Gastroesophageal sphincter (tissue), 4 donors: ENCODE data around the gene ATG7. TPM values are rescaled to one million over a fixed set of nuclear protein-coding genes. Genes with fewer than 3 reads are reported as not detected.

Experiments
- ATAC-seq: fragments of 150-250 bp; one replicate; pipeline ENCODE4 v1.9.1; 2016; ENCODE audit warnings: mild to moderate bottlenecking, moderate library complexity
- H3K27ac ChIP-seq, 4 donors: fragments of 200-600 bp; sonication (generic) in 3 of 4; 1 replicate in 3 of 4; 2 replicates in 1 of 4; pipeline ENCODE4 v1.5.1; 2016 to 2019
- H3K27me3 ChIP-seq: fragments of 200-600 bp; sonication (generic); one replicate; pipeline ENCODE4 v1.5.1; 2019
- H3K36me3 ChIP-seq, 2 donors: fragments of 200-600 bp; sonication (generic); one replicate each; pipeline ENCODE4 v1.5.1; 2019; ENCODE audit warnings: control low read depth in 1 of 2
- H3K4me1 ChIP-seq, 3 donors: fragments of 200-600 bp; sonication (generic); 1 replicate in 2 of 3; 2 replicates in 1 of 3; pipeline ENCODE4 v1.5.1; 2016 to 2019; ENCODE audit warnings: control low read depth in 2 of 3
- H3K4me3 ChIP-seq, 2 donors: fragments of 200-600 bp; sonication (generic); one replicate each; pipeline ENCODE4 v1.5.1; 2019; ENCODE audit warnings: mild to moderate bottlenecking in 1 of 2, moderate library complexity in 1 of 2
- H3K9me3 ChIP-seq, 3 donors: fragments of 200-600 bp; sonication (generic); one replicate each; pipeline ENCODE4 v1.5.1; 2017 to 2019; ENCODE audit warnings: control low read depth in 2 of 3
- EP300 ChIP-seq: sonication (generic); formaldehyde crosslinking; IDR thresholded peaks from one replicate; pipeline ENCODE4 v1.6.1; 2017; ENCODE audit warnings: antibody characterized with exemption, mild to moderate bottlenecking
- POLR2A ChIP-seq, 2 donors: fragments of 450-650 bp; IDR thresholded peaks; one replicate each; pipeline ENCODE4 v1.6.1; 2017; ENCODE audit warnings: antibody characterized with exemption in 2 of 2, mild to moderate bottlenecking in 2 of 2, moderate library complexity in 1 of 2
- POLR2AphosphoS5 ChIP-seq: sonication (generic); formaldehyde crosslinking; IDR thresholded peaks from one replicate; pipeline ENCODE4 v1.6.1; 2017; ENCODE audit warnings: antibody characterized with exemption
- WGBS, 2 donors: methylation state at CpG; one replicate each; pipeline ENCODE4 v1.1.5; 2018; ENCODE audit warnings: low coverage in 1 of 2; 5-methylcytosine and 5-hydroxymethylcytosine counted together
- total RNA-seq, 4 donors: library from RNA; depleted of rRNA; stranded (reverse); fragments of >200 nt; gene quantifications; one replicate each; pipeline ENCODE4 v1.1.0, GENCODE V29; 2016
- TF ChIP-seq, protein P1 (sequence below), 4 experiments: fragments of 200-600 bp in 2 of 4; fragments of 450-650 bp in 2 of 4; sonication (generic) in 1 of 4; IDR thresholded peaks; one replicate each; pipeline ENCODE4 v1.5.1; 2017 to 2019; ENCODE audit warnings: antibody characterized with exemption in 4 of 4, mild to moderate bottlenecking in 2 of 4, moderate library complexity in 2 of 4

The ATG7 gene
- total RNA-seq, 4 donors from 2014 or later = 28.3 to 64.9 (median 36.5) TPM

DNA sequence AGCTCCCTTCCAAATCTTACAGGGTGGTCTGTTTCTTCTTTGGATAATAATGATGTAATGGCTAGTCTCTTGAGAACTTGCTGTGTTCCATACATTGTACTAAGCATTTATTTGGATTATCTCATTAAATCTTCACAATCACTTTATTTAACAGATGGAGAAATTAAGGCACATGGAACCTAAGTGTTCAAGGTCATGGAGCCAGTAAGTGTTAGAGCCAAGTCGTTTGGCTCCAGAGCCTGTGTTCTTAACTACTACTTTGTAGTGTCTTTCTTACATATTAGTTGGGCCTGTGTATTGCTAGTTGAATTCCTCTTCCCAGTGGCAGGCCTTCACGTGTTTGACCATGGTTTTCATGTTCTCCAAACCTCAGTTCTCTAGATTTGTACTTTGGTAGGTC, 177.8 kb downstream of the ATG7 start:
- H3K4me3 ChIP-seq = no peak overlapping the region
- TF ChIP-seq POLR2AphosphoS5 = no peak
- no peak for TF ChIP-seq POLR2A (IDR thresholded peaks at IDR 0.05)
- no peak for TF ChIP-seq EP300
- TF ChIP-seq, protein P1, sequence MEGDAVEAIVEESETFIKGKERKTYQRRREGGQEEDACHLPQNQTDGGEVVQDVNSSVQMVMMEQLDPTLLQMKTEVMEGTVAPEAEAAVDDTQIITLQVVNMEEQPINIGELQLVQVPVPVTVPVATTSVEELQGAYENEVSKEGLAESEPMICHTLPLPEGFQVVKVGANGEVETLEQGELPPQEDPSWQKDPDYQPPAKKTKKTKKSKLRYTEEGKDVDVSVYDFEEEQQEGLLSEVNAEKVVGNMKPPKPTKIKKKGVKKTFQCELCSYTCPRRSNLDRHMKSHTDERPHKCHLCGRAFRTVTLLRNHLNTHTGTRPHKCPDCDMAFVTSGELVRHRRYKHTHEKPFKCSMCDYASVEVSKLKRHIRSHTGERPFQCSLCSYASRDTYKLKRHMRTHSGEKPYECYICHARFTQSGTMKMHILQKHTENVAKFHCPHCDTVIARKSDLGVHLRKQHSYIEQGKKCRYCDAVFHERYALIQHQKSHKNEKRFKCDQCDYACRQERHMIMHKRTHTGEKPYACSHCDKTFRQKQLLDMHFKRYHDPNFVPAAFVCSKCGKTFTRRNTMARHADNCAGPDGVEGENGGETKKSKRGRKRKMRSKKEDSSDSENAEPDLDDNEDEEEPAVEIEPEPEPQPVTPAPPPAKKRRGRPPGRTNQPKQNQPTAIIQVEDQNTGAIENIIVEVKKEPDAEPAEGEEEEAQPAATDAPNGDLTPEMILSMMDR (IDR thresholded peaks at IDR 0.05) = no peak
- WGBS, 2 donors = 89 to 93% methylated on average over 2 of the region's 2 CpGs
- no peak for ATAC-seq
- no peaks in the 10 kb centered on the region for H3K36me3 ChIP-seq
- peaks cover 0 to 24% (median 9%) of the 10 kb centered on the region in 3 donors for H3K4me1 ChIP-seq
- no peaks in the 10 kb centered on the region for H3K9me3 ChIP-seq
- no peaks in the 10 kb centered on the region for H3K27me3 ChIP-seq
- H3K27ac ChIP-seq = no peak overlapping the region

DNA sequence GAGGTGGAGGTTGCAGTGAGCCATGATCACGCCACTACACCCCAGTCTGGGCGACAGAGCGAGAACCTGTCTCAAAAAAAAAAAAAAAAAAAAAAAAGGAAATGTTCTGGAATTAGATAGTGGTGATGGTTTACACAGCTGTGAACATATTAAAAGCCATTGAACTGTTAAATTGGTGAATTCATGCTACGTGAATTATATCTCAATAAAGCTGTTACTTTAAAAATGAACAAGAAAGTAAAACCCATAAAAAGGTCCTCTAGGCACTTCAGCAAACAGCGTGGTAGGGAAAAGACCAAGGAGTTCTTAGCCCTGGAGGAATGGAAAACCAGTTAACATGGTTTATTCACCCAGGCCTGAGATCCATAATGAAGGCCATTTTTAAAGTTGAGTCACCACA, 180.1 kb downstream of the ATG7 start:
- H3K27me3 ChIP-seq = no peaks in the 10 kb centered on the region
- peaks cover 0 to 15% (median 9%) of the 10 kb centered on the region in 3 donors for H3K4me1 ChIP-seq
- peak overlapping the region in 1 of 4 donors; percentile 42 for H3K27ac ChIP-seq
- no peak for ATAC-seq
- no peaks in the 10 kb centered on the region for H3K36me3 ChIP-seq
- H3K9me3 ChIP-seq = no peaks in the 10 kb centered on the region
- no peak overlapping the region for H3K4me3 ChIP-seq
- WGBS, 2 donors = 90 to 97% methylated on average over 2 of the region's 5 CpGs
- TF ChIP-seq, protein P1 (IDR thresholded peaks at IDR 0.05) = no peak
- no peak for TF ChIP-seq POLR2AphosphoS5

DNA sequence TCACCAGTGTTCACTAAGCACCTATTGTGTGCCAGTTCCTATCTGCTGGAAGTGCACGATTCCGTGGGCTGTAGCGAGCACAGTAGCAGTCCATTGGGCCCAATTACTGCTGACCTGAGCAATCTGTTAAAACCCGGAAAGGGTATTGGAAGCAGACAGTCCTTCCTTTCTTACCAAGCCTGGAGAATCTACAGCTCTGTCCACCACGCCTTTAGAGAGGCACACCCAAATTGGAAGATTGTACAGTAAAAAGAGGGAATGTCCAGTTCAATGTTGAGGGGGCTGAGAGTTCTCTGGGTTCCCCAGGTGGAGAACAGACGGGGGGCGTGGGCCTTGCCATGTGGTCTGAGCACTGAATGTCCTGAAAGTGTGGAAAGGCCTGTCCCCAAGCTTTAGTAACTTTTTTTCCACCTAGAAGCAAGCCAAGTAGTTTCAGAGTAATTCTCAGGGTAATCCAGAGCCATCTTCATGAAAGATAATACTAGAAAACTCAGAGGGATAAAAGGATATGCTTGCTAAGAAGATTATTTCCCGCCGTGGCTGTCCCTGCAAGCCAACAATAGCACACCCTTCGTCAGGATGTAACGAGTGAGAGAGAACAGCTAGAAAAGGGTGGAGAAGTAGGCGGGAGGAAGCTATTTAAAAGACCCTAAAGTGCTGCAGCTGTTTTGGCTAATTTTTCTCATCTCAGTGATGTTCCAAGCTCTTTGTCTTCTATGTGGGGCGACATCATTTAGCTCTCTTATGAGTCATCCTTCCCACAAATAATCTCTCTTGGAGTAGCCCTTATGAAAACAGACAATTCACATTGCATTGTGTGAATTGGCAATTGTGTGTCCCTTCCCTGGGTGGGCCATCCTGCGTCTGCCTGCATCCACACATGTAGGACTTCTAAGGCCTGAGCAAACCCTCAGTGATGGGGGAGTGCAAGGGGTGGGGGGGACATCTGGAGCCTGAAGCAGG, 181.0 kb downstream of the ATG7 start:
- ATAC-seq = peak; percentile 56
- H3K9me3 ChIP-seq = no peaks in the 10 kb centered on the region
- H3K27me3 ChIP-seq = no peaks in the 10 kb centered on the region
- H3K4me3 ChIP-seq = no peak overlapping the region
- no peaks in the 10 kb centered on the region for H3K36me3 ChIP-seq
- peaks cover 0 to 15% (median 9%) of the 10 kb centered on the region in 3 donors for H3K4me1 ChIP-seq
- H3K27ac ChIP-seq = peak overlapping the region in 3 of 4 donors; percentile 19 to 62 (median 42)
- WGBS, 2 donors = 61 to 66% methylated on average over 7 to 12 of the region's 14 CpGs
- TF ChIP-seq POLR2AphosphoS5 (peak; percentile 23), EP300 (no peak)
- TF ChIP-seq, protein P1 (IDR thresholded peaks at IDR 0.05) = no peak

DNA sequence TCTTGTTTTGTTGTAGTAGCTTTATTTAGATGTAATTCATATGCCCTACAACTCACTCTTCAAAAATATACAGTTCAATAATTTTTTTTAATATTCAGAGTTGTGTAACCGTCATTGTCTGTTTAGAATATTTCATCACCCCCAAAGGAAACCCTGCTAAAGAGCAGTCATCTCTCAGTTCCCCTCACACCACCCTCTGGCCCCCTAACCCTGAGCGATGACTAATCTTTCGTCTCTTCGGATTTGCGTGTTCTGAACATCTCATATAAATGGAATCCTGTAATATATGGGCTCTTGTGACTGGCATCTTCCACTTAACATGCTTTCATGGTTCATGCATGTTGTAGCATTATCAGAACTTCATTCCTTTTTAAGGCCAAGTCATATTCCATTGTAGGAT, 183.8 kb downstream of the ATG7 start:
- Histone ChIP-seq H3K27me3 (no peaks in the 10 kb centered on the region), H3K4me3 (no peak overlapping the region), H3K27ac (no peak overlapping the region), H3K9me3 (no peaks in the 10 kb centered on the region), H3K36me3 (no peaks in the 10 kb centered on the region), H3K4me1 (peaks cover 0 to 15% (median 9%) of the 10 kb centered on the region in 3 donors)
- TF ChIP-seq POLR2AphosphoS5 (no peak), EP300 (no peak), POLR2A (IDR thresholded peaks at IDR 0.05) (no peak)
- TF ChIP-seq, protein P1 (IDR thresholded peaks at IDR 0.05) = no peak
- 81 to 83% methylated on average over 2 to 5 of the region's 5 CpGs for WGBS, 2 donors
- ATAC-seq = no peak

DNA sequence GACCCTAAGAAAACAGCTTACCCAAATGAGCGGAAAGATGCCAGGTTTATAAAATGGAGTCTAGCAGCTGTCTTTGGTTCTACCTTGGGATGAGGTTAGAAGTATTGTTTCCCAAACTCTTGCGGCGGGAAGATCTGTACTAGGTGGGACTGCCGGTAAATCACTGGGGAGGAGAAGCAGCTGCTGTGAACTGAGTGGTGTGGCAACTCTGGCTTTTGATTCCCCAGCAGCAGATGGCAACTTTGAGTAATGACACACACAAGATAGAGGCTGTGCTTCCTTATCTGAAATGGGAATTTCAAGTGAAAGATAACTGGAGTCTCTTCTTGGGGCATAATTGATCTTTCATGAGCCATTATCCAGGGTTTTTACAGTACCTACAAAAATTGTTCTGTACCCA, 184.9 kb downstream of the ATG7 start:
- 92 to 100% methylated on average over 1 to 4 of the region's 4 CpGs for WGBS, 2 donors
- Histone ChIP-seq H3K4me3 (no peak overlapping the region), H3K36me3 (no peaks in the 10 kb centered on the region), H3K9me3 (no peaks in the 10 kb centered on the region), H3K27me3 (no peaks in the 10 kb centered on the region), H3K27ac (no peak overlapping the region), H3K4me1 (peaks cover 0 to 15% (median 9%) of the 10 kb centered on the region in 3 donors)
- no peak for TF ChIP-seq POLR2A (IDR thresholded peaks at IDR 0.05)
- TF ChIP-seq, protein P1 (IDR thresholded peaks at IDR 0.05) = no peak
- no peak for TF ChIP-seq POLR2AphosphoS5
- no peak for TF ChIP-seq EP300
- ATAC-seq = no peak
